Activated effector memory CD4-positive, alpha-beta T cell treated with anti-CD3 and anti-CD28 coated beads, Interleukin-2, amount 50 U/mL, for 16 hours (primary cell): ENCODE results near the gene MAPK14.
A peak's percentile ranks its signal among the peaks of the same experiment; 100 is the strongest.
"Not testable (repeated sequence)": the region's sequence is repeated elsewhere in the genome, so short reads cannot be mapped to it uniquely, and the experiment has no call there.

Experiments
- DNase-seq: peaks from one replicate; pipeline ENCODE4 v3.0.0-alpha.2; 2020

Gene MAPK14

DNA sequence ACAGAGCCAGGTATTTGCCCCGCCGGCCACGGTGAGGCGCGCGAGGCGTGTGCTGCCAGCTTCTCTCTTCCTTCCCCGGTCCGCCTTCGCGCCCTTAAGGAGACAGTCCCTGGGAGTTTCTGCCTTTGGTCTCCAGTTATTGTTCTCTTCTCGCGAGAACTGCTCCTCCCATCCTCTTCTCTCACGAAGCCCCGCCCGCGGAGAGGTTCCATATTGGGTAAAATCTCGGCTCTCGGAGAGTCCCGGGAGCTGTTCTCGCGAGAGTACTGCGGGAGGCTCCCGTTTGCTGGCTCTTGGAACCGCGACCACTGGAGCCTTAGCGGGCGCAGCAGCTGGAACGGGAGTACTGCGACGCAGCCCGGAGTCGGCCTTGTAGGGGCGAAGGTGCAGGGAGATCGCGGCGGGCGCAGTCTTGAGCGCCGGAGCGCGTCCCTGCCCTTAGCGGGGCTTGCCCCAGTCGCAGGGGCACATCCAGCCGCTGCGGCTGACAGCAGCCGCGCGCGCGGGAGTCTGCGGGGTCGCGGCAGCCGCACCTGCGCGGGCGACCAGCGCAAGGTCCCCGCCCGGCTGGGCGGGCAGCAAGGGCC lies at the start of gene MAPK14:
Gene MAPK14, plus strand, starts transcription at position 308 of the 587 bp plus-strand sequence. CDS start 350 bp downstream, outside the sequence.
- DNase-seq = peak; percentile 99

- not testable (repeated sequence) for DNase-seq
These were observed 47.5 kb upstream of the MAPK14 start for GRCh38 chr6:35980126-35980525.

GRCh38 chr6:35980991-35981645 lies 46.5 kb upstream of the MAPK14 start:
- DNase-seq = no peak

GRCh38 chr6:35984701-35985100 lies 42.9 kb upstream of the MAPK14 start:
- DNase-seq = no peak

DNA sequence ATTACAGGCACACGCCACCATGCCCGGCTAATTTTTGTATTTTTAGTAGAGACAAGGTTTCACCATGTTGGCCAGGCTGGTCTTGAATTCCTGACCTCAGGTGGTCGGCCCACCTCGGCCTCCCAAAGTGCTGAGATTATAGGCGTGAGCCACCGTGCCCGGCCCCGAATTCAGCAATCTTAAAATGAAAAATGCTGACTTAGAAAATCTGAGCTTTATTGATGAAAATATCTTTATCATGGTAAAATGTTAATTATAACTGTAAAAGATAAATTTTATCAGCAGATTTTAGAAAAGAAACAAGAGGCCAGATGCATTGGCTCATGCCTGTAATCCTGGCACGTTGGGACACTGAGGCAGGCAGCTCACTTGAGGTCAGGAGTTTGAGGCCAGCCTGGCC lies 39.6 kb upstream of the MAPK14 start:
- DNase-seq = not testable (repeated sequence)

GRCh38 chr6:35993150-35993549 lies 34.5 kb upstream of the MAPK14 start:
- no peak for DNase-seq

DNA sequence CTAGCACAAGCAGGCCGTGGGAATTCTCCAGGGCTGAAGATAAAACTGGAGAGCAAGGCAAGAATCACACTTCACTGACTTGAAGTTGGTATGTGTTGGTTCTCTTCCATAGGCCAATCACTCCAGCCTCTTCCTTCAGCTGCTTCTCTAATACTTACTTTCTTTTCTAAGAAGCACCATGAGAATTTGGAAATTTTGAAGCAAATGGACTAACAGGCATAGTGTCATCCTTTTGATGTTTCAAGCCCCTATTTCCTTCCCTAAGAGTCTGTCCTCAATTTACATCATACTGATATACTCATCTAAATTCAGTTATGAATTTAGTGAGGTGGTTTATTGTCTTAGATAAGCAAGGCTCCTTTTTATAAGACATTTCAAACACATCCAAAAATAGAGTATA lies 27.2 kb upstream of the MAPK14 start:
- no peak for DNase-seq

GRCh38 chr6:36015666-36016065 lies 11.9 kb upstream of the MAPK14 start:
- no peak for DNase-seq

GRCh38 chr6:36018339-36018738 lies 9.3 kb upstream of the MAPK14 start:
- DNase-seq = no peak

- no peak for DNase-seq
These were observed 8.4 kb upstream of the MAPK14 start for GRCh38 chr6:36019167-36019566.

GRCh38 chr6:36020154-36020553 lies 7.5 kb upstream of the MAPK14 start:
- no peak for DNase-seq

DNA sequence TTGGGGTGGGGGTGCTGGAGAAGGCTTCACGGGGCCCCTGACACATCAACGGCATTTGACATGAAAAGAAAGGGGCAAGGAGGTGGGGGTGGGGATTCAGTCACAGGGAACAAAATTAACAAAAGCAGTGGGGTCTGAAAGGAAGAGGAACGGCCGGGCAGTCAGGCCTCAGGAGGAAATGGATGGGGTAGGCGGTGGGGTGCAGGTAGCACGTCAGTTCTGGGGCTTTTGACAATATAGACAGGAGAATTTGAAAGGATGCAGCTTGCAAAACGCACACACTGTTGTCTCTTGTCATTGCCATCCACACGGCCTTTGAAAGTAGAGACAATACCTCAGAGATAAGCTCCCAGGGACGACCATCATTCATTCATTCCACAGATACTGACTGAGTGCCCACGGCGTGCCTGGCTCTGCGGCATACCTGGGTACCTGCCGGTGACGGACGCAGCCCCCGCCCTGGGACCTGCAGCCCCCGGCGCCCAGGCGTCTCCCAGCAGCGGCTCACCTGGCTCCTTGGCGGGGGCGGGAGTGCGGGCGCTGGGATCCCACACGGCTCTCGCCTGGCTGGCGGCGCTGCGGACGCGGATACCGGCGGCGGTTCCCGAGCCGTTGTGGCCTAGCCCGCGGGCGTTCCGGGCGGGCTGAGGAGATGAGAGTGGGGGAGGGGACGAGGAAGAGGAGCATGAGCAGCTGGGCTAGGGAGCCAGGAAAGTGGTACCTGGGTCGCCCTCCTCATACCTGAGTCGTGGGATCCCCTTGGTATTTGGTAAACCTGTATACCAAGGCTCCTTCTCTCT lies 3.4 kb upstream of the MAPK14 start, which contains the start of gene SLC26A8:
Gene SLC26A8, minus strand, starts transcription at position 646 of the 800 bp plus-strand sequence. CDS start 4,934 bp downstream, outside the sequence.
- DNase-seq = no peak

DNA sequence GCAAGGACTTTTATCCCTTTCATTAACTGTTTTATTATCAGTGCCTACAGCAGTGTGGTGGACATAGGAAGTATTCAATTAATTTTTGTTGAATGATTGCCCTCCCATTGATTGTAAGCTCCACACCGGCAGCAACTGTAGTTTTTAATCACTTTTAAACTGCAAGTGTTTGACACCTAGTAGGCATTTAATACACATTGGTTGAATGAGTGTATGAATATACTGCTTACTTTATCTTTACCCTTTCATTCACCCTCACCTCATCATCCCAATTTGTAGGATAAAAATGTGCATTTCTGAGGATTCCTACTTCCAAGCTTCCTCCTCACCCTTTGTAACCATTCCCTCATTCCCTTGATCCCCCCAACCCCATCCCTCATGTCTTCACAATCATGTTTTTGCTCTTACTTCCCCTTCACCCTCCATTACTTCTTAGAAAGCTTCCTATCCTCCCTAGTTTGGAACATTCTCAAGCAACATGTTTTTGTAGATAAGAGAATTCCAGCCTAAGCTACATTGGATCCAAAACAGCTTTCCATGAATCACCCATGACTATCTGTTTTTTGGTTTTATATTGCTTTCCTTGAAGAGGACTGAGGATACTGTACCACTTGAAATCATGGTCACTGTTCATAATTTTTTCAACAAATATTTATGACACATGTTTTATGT lies 2.2 kb upstream of the MAPK14 start:
- DNase-seq = no peak

DNA sequence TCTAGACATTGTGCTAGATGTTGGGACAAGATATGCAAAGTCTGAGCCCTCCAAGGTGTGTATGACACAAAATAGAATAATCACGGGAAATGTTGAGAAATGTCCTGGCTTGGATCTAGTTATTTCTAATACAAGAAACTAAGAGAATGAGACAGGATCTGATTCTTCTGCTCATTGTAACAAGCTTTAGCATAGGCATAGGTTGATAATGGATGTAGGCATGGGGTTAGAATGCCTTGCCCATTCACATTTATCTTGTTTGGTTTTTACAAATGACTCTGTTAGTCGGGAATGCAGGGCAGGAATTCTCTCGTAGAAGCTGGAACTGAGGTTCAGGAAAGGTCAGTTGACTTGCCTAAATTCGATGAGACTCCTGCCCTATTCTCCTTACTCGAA lies 1.7 kb upstream of the MAPK14 start:
- no peak for DNase-seq

DNA sequence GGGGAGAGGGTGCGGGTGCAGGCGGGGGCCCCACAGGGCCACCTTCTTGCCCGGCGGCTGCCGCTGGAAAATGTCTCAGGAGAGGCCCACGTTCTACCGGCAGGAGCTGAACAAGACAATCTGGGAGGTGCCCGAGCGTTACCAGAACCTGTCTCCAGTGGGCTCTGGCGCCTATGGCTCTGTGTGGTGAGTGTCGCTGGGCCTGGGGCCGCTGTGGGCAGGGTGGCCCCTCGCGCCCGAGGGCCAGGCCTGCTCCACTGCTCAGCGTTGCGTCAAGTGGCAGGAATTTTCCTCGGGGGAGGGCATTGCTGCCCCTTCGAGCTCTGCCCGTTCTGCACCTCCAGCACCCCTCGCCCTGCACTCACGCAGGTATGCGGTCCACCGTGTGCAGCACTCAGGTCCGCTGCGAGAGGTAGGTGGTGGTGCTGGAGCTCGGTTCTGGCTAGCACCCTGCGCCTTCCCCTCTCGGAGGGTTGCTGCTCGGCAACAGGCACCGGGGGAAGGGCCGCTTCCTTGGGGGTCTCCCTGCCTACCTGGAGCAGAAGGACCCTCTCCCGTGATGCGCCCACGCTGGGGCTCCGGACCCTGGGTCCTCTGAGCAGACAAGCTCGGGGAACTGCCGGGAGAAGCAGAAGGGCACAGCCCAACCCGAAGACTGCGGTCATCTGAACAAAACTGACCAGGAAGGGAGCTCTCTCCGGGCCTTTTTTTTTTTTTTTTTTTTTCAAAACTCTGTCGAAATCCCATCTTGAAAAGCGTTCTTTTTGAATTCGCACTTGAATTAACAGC lies 674 bp downstream of the MAPK14 start:
- peak; percentile 80 for DNase-seq

DNA sequence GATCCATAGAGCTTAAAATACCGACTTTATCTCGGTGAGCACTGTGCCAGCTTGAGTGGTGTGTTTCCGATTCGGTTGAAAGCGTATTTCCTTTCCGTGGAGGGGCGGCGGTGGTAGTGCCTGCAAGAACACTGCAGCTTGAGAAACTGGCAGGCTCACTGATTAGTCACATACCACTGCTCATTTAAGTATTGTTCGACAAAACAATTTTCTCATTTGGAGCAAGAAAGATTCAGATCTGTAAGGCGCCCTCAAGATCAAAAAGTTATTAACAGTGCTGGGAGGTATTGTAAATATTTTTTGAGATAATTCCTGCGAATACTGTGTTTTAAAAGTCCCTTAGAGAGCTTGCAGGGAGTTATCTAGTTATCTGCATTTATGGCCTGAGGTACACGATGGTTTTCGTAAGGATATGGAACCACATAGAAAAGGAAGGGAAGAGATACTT lies 1.3 kb downstream of the MAPK14 start:
- peak; percentile 90 for DNase-seq

GRCh38 chr6:36029464-36029863 lies 1.9 kb downstream of the MAPK14 start:
- DNase-seq = no peak

DNA sequence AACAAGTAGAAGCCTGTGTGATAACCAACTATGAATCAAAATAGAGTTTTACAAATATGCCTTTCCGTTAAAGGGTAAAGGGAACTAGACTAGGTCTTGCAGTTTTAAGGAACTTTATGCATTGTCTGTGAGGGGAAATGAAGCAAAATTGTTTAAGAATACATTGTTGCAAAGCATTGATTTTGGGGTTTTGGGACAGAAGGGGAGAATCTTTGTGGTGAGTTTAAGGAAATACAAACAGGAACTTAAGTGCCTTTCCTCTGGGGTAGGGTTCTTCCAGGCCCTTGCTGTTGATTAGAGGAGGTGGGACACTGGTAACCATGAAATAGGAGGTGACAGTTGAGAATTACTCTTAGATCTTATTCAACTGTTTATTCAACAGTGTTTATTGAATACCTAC lies 4.7 kb downstream of the MAPK14 start:
- no peak for DNase-seq

- DNase-seq = not testable (repeated sequence)
These were observed 5.5 kb downstream of the MAPK14 start for GRCh38 chr6:36033144-36033543.

- DNase-seq = no peak
These were observed 6.3 kb downstream of the MAPK14 start for GRCh38 chr6:36033935-36034334.

GRCh38 chr6:36034441-36034840 lies 6.8 kb downstream of the MAPK14 start:
- DNase-seq = no peak

- no peak for DNase-seq
These were observed 7.6 kb downstream of the MAPK14 start for GRCh38 chr6:36035225-36035624.
